ENCODE data around the gene VRTN.

The VRTN gene

GRCh38 chr14:74309125-74310022 lies 38.9 kb upstream of the VRTN start:
- Histone ChIP-seq H3K27ac (replicated peaks) (no peak overlapping the region), H3K4me3 (replicated peaks; ENCODE audit: insufficient read depth, low read length) (no peak overlapping the region), H3K27me3 (ENCODE audit: insufficient read depth, poor library complexity, severe bottlenecking) (no peaks in the 10 kb centered on the region)
- TF ChIP-seq CTCF (IDR thresholded peaks at IDR 0.05; ENCODE audit: insufficient read depth, low read length) = no peak
- TF ChIP-seq SPI1 (IDR thresholded peaks at IDR 0.05; ENCODE audit: borderline replicate concordance, low read depth) = peak; percentile 30; the same call in 1 of the 2 replicates
- DNase-seq (ENCODE audit: low read depth in 1 of 2, low spot score in 1 of 2) = no peak

- Histone ChIP-seq H3K27ac (replicated peaks) (no peak overlapping the region), H3K27me3 (ENCODE audit: insufficient read depth, poor library complexity, severe bottlenecking) (no peaks in the 10 kb centered on the region), H3K4me3 (replicated peaks; ENCODE audit: insufficient read depth, low read length) (no peak overlapping the region)
- no peak for DNase-seq (ENCODE audit: low read depth in 1 of 2, low spot score in 1 of 2)
- no peak for TF ChIP-seq SPI1 (IDR thresholded peaks at IDR 0.05; ENCODE audit: borderline replicate concordance, low read depth)
- no peak for TF ChIP-seq CTCF (IDR thresholded peaks at IDR 0.05; ENCODE audit: insufficient read depth, low read length)
- no peak for TF ChIP-seq POLR2AphosphoS5 (IDR thresholded peaks at IDR 0.05; ENCODE audit: low read depth)
- no peak for TF ChIP-seq REST (IDR thresholded peaks at IDR 0.05; ENCODE audit: insufficient replicate concordance, low read depth)
- TF ChIP-seq GABPA (IDR thresholded peaks at IDR 0.05; ENCODE audit: low read depth) = no peak
Observed at GRCh38 chr14:74312161-74312560, 36.1 kb upstream of the VRTN start.

- H3K27ac ChIP-seq (replicated peaks) = no peak overlapping the region
- no peak overlapping the region for H3K4me3 ChIP-seq (replicated peaks; ENCODE audit: insufficient read depth, low read length)
- no peak for DNase-seq (ENCODE audit: low read depth in 1 of 2, low spot score in 1 of 2)
- H3K27me3 ChIP-seq (ENCODE audit: insufficient read depth, poor library complexity, severe bottlenecking) = no peaks in the 10 kb centered on the region
- TF ChIP-seq GABPA (IDR thresholded peaks at IDR 0.05; ENCODE audit: low read depth) (no peak), REST (IDR thresholded peaks at IDR 0.05; ENCODE audit: insufficient replicate concordance, low read depth) (no peak), SPI1 (IDR thresholded peaks at IDR 0.05; ENCODE audit: borderline replicate concordance, low read depth) (no peak), CTCF (IDR thresholded peaks at IDR 0.05; ENCODE audit: insufficient read depth, low read length) (no peak), POLR2AphosphoS5 (IDR thresholded peaks at IDR 0.05; ENCODE audit: low read depth) (no peak)
Observed at GRCh38 chr14:74313601-74314000, 34.7 kb upstream of the VRTN start.

Measured in HL-60 (cell line).